HFFc6 (cell line): ENCODE measurements around the gene HOXD9. TPM values are rescaled to one million over a fixed set of nuclear protein-coding genes. Genes with fewer than 3 reads are reported as not detected.

Source experiments
- DNase-seq: peaks from one replicate; pipeline ENCODE4 v3.0.0-alpha.2; 2018
- H3K27ac Mint-ChIP-seq: 2 replicates; pipeline ENCODE4 v1.8.0; 2020; ENCODE audit warnings: mild to moderate bottlenecking, mixed read lengths
- H3K27me3 Mint-ChIP-seq: 2 replicates; pipeline ENCODE4 v1.8.0; 2021; ENCODE audit warnings: mild to moderate bottlenecking, moderate library complexity, mixed read lengths; ENCODE audit not compliant: insufficient read depth
- H3K36me3 Mint-ChIP-seq: 2 replicates; pipeline ENCODE4 v1.8.0; 2021; ENCODE audit warnings: low read depth, mixed read lengths
- H3K4me1 Mint-ChIP-seq: 2 replicates; pipeline ENCODE4 v1.8.0; 2020; ENCODE audit warnings: low read depth, mixed read lengths
- H3K4me3 Mint-ChIP-seq: 2 replicates; pipeline ENCODE4 v1.8.0; 2020; ENCODE audit warnings: mild to moderate bottlenecking, moderate library complexity, mixed read lengths
- H3K9me3 Mint-ChIP-seq: 2 replicates; pipeline ENCODE4 v1.8.0; 2020; ENCODE audit warnings: mild to moderate bottlenecking, mixed read lengths
- CTCF ChIP-seq: fragments of 200-600 bp; sonication (generic); IDR thresholded peaks from 2 replicates; pipeline ENCODE4 v1.5.0; 2021; ENCODE audit warnings: antibody characterized with exemption, mild to moderate bottlenecking
- total RNA-seq, 6 experiments: library from RNA; stranded (reverse); fragmentation: NEBNext Ultra II Directional; extraction: Animal tissue kit (Norgen Biotek cat#: 25700); gene quantifications; 2 replicates in 1 of 6; 3 replicates in 5 of 6; pipeline ENCODE4 v1.2.3, GENCODE V29; 2021

The HOXD9 gene
- total RNA-seq, 6 experiments from 2014 or later = 2.1 to 2.7 (median 2.4) TPM

GRCh38 chr2:176145085-176145969 lies 22.8 kb downstream of the HOXD9 start:
- H3K36me3 Mint-ChIP-seq = no peaks in the 10 kb centered on the region; the same call in 1 of the 2 replicates
- no peak for TF ChIP-seq CTCF
- no peaks in the 10 kb centered on the region for H3K9me3 Mint-ChIP-seq
- H3K4me3 Mint-ChIP-seq = no peak overlapping the region
- H3K4me1 Mint-ChIP-seq = peaks cover 16% of the 10 kb centered on the region; the same call in 1 of the 2 replicates
- H3K27me3 Mint-ChIP-seq = peaks cover 61% of the 10 kb centered on the region
- no peak for DNase-seq
- H3K27ac Mint-ChIP-seq = no peak overlapping the region

GRCh38 chr2:176146101-176146500 lies 23.6 kb downstream of the HOXD9 start:
- no peak for DNase-seq
- Mint-ChIP-seq H3K36me3 (no peaks in the 10 kb centered on the region; the same call in 1 of the 2 replicates), H3K27ac (no peak overlapping the region), H3K4me3 (no peak overlapping the region), H3K4me1 (peaks cover 17% of the 10 kb centered on the region; the same call in 1 of the 2 replicates), H3K9me3 (no peaks in the 10 kb centered on the region), H3K27me3 (peaks cover 68% of the 10 kb centered on the region)
- no peak for TF ChIP-seq CTCF

GRCh38 chr2:176146645-176147044 lies 24.1 kb downstream of the HOXD9 start:
- Mint-ChIP-seq H3K4me1 (peaks cover 17% of the 10 kb centered on the region; the same call in 1 of the 2 replicates), H3K27me3 (peaks cover 70% of the 10 kb centered on the region)

GRCh38 chr2:176147210-176147799 lies 24.8 kb downstream of the HOXD9 start:
- H3K4me3 Mint-ChIP-seq = no peak overlapping the region
- DNase-seq = no peak
- no peaks in the 10 kb centered on the region for H3K9me3 Mint-ChIP-seq
- TF ChIP-seq CTCF = no peak
- H3K36me3 Mint-ChIP-seq = no peaks in the 10 kb centered on the region; the same call in 1 of the 2 replicates
- H3K4me1 Mint-ChIP-seq = peaks cover 17% of the 10 kb centered on the region; the same call in 1 of the 2 replicates
- peaks cover 70% of the 10 kb centered on the region for H3K27me3 Mint-ChIP-seq
- no peak overlapping the region for H3K27ac Mint-ChIP-seq

More at GRCh38 chr2:176146645-176147044, 24.1 kb downstream of the HOXD9 start:
- no peak for DNase-seq
- TF ChIP-seq CTCF = no peak
- Mint-ChIP-seq H3K4me3 (no peak overlapping the region), H3K9me3 (no peaks in the 10 kb centered on the region), H3K27ac (no peak overlapping the region), H3K36me3 (no peaks in the 10 kb centered on the region; the same call in 1 of the 2 replicates)

GRCh38 chr2:176147800-176148496 lies 25.4 kb downstream of the HOXD9 start:
- H3K4me1 Mint-ChIP-seq = peaks cover 17% of the 10 kb centered on the region; the same call in 1 of the 2 replicates
- no peaks in the 10 kb centered on the region for H3K9me3 Mint-ChIP-seq
- H3K27me3 Mint-ChIP-seq = peaks cover 70% of the 10 kb centered on the region
- peak overlapping the region; percentile 46; the same call in 1 of the 2 replicates for H3K4me3 Mint-ChIP-seq
- H3K27ac Mint-ChIP-seq = no peak overlapping the region
- DNase-seq = no peak
- H3K36me3 Mint-ChIP-seq = no peaks in the 10 kb centered on the region; the same call in 1 of the 2 replicates
- TF ChIP-seq CTCF = no peak
